GM21737 (cell line): ENCODE measurements around the gene YBEY.
"Not testable (repeated sequence)": the region's sequence is repeated elsewhere in the genome, so short reads cannot be mapped to it uniquely, and the experiment has no call there.

Experiments used
- ATAC-seq: cut with Tn5 transposase; IDR thresholded peaks from one replicate; pipeline ENCODE4 v1.9.1; 2021; ENCODE audit warnings: mild to moderate bottlenecking, moderate library complexity; ENCODE audit not compliant: unreplicated experiment

YBEY gene

GRCh38 chr21:46285761-46286647 lies at the start of gene YBEY:
YBEY (plus strand) TSS chr21:46286342; CDS start chr21:46286914, 572 bp downstream.
- peak; percentile 75 for ATAC-seq

GRCh38 chr21:46237474-46237873 lies 48.7 kb upstream of the YBEY start:
- ATAC-seq = no peak

GRCh38 chr21:46239817-46240325 lies 46.3 kb upstream of the YBEY start:
- no peak for ATAC-seq

GRCh38 chr21:46241577-46241976 lies 44.6 kb upstream of the YBEY start:
- ATAC-seq = not testable (repeated sequence)

- no peak for ATAC-seq
These were observed 42.8 kb upstream of the YBEY start for GRCh38 chr21:46243325-46243724.

GRCh38 chr21:46243960-46244361 lies 42.2 kb upstream of the YBEY start:
- ATAC-seq = no peak

- ATAC-seq = no peak
These were observed 41.5 kb upstream of the YBEY start for GRCh38 chr21:46244602-46245001.

GRCh38 chr21:46245213-46245915 lies 40.8 kb upstream of the YBEY start:
- ATAC-seq = no peak

- no peak for ATAC-seq
These were observed 39.8 kb upstream of the YBEY start for GRCh38 chr21:46246345-46246744.

- ATAC-seq = no peak
These were observed 38.3 kb upstream of the YBEY start for GRCh38 chr21:46247699-46248421.

- no peak for ATAC-seq
These were observed 37.7 kb upstream of the YBEY start for GRCh38 chr21:46248422-46248782.

GRCh38 chr21:46248827-46249226 lies 37.3 kb upstream of the YBEY start:
- no peak for ATAC-seq

GRCh38 chr21:46250146-46250725 lies 35.9 kb upstream of the YBEY start:
- no peak for ATAC-seq

GRCh38 chr21:46252840-46253239 lies 33.3 kb upstream of the YBEY start:
- no peak for ATAC-seq

- ATAC-seq = peak; percentile 58
These were observed 32.5 kb upstream of the YBEY start for GRCh38 chr21:46253610-46254124.

- ATAC-seq = peak; percentile 45
These were observed 31.8 kb upstream of the YBEY start for GRCh38 chr21:46254208-46254975.

GRCh38 chr21:46255166-46255565 lies 31.0 kb upstream of the YBEY start:
- ATAC-seq = no peak

- no peak for ATAC-seq
These were observed 30.3 kb upstream of the YBEY start for GRCh38 chr21:46255758-46256337.

GRCh38 chr21:46256501-46256994 lies 29.6 kb upstream of the YBEY start:
- no peak for ATAC-seq
